Measurements from ENCODE around the gene PLCB4. TPM values are rescaled to one million over a fixed set of nuclear protein-coding genes. Genes with fewer than 3 reads are reported as not detected.

The PLCB4 gene
- total and polyA plus RNA-seq, 7 donors, result 0.90 to 6.7 (median 2.1) TPM

GRCh38 chr20:9142809-9143208 lies 73.9 kb downstream of the PLCB4 start:
- ATAC-seq, result no peak
- no peak overlapping the region for H3K27ac ChIP-seq
- no peaks in the 10 kb centered on the region for H3K4me1 ChIP-seq
- H3K36me3 ChIP-seq (ENCODE audit: insufficient read depth in 1 of 2, low read depth in 1 of 2), result no peaks in the 10 kb centered on the region
- TF ChIP-seq, protein P1, sequence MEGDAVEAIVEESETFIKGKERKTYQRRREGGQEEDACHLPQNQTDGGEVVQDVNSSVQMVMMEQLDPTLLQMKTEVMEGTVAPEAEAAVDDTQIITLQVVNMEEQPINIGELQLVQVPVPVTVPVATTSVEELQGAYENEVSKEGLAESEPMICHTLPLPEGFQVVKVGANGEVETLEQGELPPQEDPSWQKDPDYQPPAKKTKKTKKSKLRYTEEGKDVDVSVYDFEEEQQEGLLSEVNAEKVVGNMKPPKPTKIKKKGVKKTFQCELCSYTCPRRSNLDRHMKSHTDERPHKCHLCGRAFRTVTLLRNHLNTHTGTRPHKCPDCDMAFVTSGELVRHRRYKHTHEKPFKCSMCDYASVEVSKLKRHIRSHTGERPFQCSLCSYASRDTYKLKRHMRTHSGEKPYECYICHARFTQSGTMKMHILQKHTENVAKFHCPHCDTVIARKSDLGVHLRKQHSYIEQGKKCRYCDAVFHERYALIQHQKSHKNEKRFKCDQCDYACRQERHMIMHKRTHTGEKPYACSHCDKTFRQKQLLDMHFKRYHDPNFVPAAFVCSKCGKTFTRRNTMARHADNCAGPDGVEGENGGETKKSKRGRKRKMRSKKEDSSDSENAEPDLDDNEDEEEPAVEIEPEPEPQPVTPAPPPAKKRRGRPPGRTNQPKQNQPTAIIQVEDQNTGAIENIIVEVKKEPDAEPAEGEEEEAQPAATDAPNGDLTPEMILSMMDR (IDR thresholded peaks at IDR 0.05), result no peak
- 87 to 93% (median 89%) methylated on average over 3 of the region's 3 CpGs for WGBS, 3 donors
- H3K4me3 ChIP-seq, result no peak overlapping the region
- H3K9me3 ChIP-seq, result peaks cover 10% of the 10 kb centered on the region
- DNase-seq, result no peak
- intact Hi-C loops (cut with DNase I), result no loop called here
- no peaks in the 10 kb centered on the region for H3K27me3 ChIP-seq (ENCODE audit: insufficient read depth in 3 of 3, low read length in 2 of 3)

- ATAC-seq, result no peak
- Histone ChIP-seq H3K4me1 (no peaks in the 10 kb centered on the region), H3K9me3 (peaks cover 6% of the 10 kb centered on the region), H3K27ac (no peak overlapping the region), H3K4me3 (no peak overlapping the region), H3K27me3 (ENCODE audit: insufficient read depth in 3 of 3, low read length in 2 of 3) (no peaks in the 10 kb centered on the region), H3K36me3 (ENCODE audit: insufficient read depth in 1 of 2, low read depth in 1 of 2) (no peaks in the 10 kb centered on the region)
- TF ChIP-seq, protein P1 (IDR thresholded peaks at IDR 0.05), result no peak
- WGBS, 3 donors, result 26 to 57% (median 44%) methylated on average over 1 of the region's 1 CpG
- DNase-seq, result no peak
- intact Hi-C loops (cut with DNase I), result no loop called here
Measured at GRCh38 chr20:9143926-9144325, 75.0 kb downstream of the PLCB4 start.

- Histone ChIP-seq H3K36me3 (ENCODE audit: insufficient read depth in 1 of 2, low read depth in 1 of 2) (no peaks in the 10 kb centered on the region), H3K4me3 (no peak overlapping the region), H3K9me3 (no peaks in the 10 kb centered on the region), H3K4me1 (no peaks in the 10 kb centered on the region), H3K27me3 (ENCODE audit: insufficient read depth in 3 of 3, low read length in 2 of 3) (no peaks in the 10 kb centered on the region), H3K27ac (no peak overlapping the region)
- 32 to 61% (median 56%) methylated on average over 2 of the region's 2 CpGs for WGBS, 3 donors
- intact Hi-C loops (cut with DNase I), result no loop called here
- TF ChIP-seq, protein P1 (IDR thresholded peaks at IDR 0.05), result no peak
- no peak for DNase-seq
- no peak for ATAC-seq
Measured at GRCh38 chr20:9144643-9145042, 75.8 kb downstream of the PLCB4 start.

- TF ChIP-seq, protein P1 (IDR thresholded peaks at IDR 0.05), result no peak
- H3K36me3 ChIP-seq (ENCODE audit: insufficient read depth in 1 of 2, low read depth in 1 of 2), result no peaks in the 10 kb centered on the region
- no peak overlapping the region for H3K4me3 ChIP-seq
- no peaks in the 10 kb centered on the region for H3K9me3 ChIP-seq
- H3K27me3 ChIP-seq (ENCODE audit: insufficient read depth in 3 of 3, low read length in 2 of 3), result no peaks in the 10 kb centered on the region
- no peaks in the 10 kb centered on the region for H3K4me1 ChIP-seq
- ATAC-seq, result no peak
- H3K27ac ChIP-seq, result no peak overlapping the region
- no peak for DNase-seq
- intact Hi-C loops (cut with DNase I), result no loop called here
Measured at GRCh38 chr20:9145142-9145541, 76.3 kb downstream of the PLCB4 start.

- TF ChIP-seq, protein P1 (IDR thresholded peaks at IDR 0.05), result no peak
Measured at GRCh38 chr20:9146649-9147048, 77.8 kb downstream of the PLCB4 start.

More at GRCh38 chr20:9146649-9147048, 77.8 kb downstream of the PLCB4 start:
- no peaks in the 10 kb centered on the region for H3K4me1 ChIP-seq
- no peak for ATAC-seq
- WGBS, 3 donors, result 96 to 98% (median 98%) methylated on average over 2 of the region's 2 CpGs
- intact Hi-C loops (cut with DNase I), result no loop called here
- DNase-seq, result no peak
- no peak overlapping the region for H3K27ac ChIP-seq
- no peaks in the 10 kb centered on the region for H3K27me3 ChIP-seq (ENCODE audit: insufficient read depth in 3 of 3, low read length in 2 of 3)
- H3K4me3 ChIP-seq, result no peak overlapping the region
- no peaks in the 10 kb centered on the region for H3K9me3 ChIP-seq
- H3K36me3 ChIP-seq (ENCODE audit: insufficient read depth in 1 of 2, low read depth in 1 of 2), result no peaks in the 10 kb centered on the region

All from psoas muscle (tissue), 8 donors.